Measurements from ENCODE around the gene RAB40C.
A peak's percentile ranks its signal among the peaks of the same experiment; 100 is the strongest.

RAB40C gene

GRCh38 chr16:559411-560203 lies 30.3 kb upstream of the RAB40C start:
- no peak for DNase-seq

DNA sequence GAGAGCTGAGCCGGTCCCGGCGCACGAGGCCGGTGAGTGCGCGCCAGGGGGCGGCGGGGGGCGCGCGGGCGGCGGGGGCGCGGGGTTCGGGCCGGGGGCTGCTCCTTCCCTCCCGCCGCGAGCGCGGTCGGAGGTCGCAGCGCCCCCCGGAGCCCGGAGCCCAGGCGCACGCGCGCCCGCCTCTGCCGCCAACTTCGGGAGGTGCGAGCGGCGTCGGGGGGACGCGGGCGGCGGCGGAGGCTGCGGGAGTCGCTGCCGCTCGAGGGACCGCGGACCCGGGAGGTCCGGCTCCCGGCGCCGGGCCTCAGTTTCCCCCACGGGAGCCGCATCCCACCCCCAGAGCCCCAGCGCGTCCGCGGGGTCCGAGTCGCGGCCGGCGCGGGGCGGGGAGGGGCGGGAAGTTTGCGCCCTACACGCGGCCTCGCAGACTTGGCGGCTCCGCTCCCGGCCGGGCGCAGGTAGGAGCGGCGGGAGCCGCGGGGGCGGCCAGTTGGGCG lies 29.6 kb upstream of the RAB40C start, which contains the start of gene PRR35:
Gene PRR35, plus strand, starts transcription at position 191 of the 497 bp plus-strand sequence. CDS start 2,901 bp downstream, outside the sequence.
- no peak for DNase-seq

- DNase-seq, result no peak
Observed at GRCh38 chr16:560701-561412, 29.0 kb upstream of the RAB40C start.

DNA sequence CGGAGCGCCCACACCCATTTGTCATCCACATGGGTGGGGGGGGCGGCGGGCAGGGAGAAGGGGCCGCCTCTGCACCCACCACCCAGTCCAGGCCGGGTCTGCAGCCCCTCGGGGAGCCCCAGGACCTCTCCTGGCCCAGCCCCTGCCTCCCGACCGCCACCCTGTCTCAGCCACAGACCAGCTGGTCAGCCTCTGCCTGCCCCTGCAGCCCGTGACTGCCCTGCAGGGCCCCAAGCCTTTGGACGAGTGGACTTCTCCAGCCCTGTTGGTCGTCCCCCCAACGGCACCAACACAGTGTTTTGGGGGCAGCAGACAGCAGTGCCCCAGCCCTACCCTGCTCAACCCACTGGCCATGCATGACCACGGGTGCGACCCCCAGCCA lies 28.5 kb upstream of the RAB40C start:
- no peak for DNase-seq

DNA sequence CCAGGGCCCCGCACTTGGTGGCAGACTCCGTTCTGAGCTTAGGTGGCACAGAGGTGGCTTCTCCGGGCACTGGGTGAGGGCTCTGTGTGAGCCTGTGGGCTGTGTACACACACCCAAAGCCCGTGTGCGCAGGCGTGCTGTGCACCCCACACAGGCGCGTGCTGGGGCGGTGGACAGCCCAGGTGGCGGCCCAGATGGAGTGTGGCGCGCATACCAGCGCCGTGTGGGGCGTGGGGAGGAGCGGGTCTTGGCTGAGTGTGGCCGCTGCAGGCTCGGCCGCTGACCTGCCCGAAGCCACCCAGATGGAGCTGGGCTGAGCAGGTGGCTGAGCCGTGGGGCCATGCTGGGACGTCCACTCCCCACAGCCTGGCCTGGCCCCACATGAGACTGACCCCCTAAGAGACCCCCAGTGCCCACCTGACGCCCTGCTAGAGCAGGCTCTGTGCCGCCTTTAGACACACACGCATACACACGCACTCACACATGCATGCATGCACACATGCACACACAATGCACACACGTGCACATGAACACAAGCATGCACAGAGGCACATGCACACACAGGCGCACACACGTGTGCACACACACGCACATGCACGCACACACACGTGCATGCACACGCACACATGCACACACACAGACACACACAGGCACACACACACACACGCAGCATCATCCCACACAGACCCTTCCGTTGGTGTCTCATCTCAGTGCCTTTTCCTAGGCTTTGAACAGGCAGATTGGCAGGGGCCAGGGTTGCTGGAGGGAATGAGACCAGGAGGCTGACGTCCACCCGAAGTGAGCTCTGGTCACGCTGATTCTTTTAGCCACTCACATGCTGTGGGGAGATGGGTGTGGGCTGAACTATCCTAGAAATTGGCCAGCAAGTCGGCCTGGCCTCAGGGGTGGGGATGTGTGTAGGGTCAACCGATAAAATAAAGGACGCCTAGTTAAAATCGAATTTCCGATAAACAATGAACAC lies 27.6 kb upstream of the RAB40C start:
- no peak for DNase-seq

DNA sequence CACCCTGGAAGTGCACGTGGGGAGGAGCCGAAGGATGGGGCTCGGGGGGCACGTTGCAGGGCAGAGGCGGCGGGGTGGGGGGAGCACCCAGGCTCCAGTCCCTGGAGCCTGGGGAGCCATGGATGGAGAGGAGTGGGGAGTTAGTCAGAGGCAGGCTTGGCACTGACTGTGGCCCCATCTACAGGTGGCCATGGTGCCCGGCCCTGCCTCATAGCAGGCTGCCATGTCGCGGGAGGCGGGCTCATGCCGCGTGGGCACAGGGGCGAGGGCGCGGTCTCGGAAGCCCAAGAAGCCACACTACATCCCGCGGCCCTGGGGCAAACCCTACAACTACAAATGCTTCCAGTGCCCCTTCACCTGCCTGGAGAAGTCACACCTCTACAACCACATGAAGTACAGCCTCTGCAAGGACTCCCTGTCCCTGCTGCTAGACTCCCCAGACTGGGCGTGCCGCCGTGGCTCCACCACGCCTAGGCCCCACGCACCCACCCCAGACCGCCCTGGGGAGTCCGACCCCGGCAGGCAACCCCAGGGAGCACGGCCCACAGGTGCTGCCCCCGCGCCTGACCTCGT lies 26.7 kb upstream of the RAB40C start:
- no peak for DNase-seq

DNA sequence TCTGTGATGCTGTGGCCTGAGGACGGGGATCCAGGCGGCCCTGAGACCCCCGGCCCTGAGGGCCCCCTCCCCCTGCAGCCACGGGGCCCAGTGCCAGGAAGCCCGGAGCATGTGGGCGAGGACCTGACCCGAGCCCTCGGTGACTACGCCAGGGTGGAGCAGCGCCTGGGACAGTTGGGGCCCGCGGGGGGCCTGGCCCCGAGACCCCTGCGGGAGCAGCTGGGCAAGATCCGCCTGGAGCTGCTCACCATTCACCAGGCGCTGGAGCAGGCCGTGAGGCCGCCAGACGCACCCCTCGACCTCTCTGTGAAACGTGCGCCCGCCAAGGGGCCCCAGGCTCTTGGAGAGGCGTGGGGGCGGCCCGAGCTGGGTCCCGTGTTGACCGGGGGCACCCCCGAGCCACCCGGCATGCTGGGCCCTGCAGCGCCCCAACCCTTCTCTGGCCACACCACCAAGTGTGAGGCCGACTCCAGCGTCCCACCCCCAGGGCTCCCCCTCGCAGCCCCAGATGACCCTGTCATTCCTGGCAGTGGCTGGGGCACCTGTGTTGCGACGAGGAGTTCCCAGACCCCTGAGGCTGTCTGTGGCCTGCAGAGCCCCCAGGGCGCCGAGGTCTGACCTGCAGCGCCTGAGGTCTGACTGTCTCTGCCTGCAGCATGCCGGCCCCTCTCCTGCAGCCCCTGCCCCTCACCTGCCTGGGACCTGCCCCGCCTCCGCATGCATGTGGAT lies 25.0 kb upstream of the RAB40C start:
- no peak for DNase-seq

DNA sequence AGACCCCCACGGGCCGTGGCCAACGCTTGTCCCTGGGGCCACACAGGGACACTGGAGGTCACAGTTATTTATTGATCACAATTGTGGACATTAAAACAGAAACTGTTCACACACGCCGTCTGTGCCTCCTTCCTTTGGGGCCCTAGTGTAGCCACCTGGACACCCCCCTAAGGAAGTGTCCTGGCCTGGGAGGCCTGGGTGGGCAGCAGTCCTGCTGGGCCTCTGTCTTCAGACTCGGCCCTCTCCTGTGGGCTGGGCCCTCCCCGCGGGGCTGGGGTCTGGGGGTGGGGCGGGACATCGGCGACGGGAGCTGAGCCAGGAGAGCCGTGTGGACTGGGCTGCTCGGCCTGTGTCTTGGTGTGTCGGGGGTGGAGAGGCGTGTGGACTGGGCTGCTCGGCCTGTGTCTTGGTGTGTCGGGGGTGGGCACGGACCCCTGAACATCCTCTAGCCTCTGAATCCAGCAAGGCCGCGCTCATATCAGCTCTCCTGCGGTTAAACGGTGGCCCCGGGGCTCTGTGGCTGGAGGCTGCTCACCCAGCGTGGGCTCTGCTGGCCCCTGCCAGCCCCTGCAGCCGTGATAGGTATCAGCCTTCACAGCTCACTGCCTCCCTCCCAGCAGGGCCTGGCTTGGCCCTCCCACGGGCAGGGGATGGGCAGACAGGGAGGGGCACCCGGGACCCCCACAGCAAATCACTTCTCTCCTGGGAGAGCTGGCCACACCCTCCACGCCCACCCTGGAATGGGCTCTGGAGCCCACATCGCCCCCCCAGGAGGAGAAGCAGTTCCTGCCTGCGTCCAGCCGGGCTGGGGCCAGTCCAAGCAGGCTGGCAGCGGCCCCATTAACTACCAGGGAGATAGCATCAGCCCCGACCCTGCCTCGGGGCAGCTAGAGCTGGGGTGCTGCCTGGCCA lies 24.2 kb upstream of the RAB40C start:
- DNase-seq, result no peak

GRCh38 chr16:566475-567372 lies 23.1 kb upstream of the RAB40C start, which contains the start of gene NHLRC4:
NHLRC4 (plus strand) TSS chr16:567005; CDS start chr16:568048, 1,043 bp downstream.
- no peak for DNase-seq

- no peak for DNase-seq
Observed at GRCh38 chr16:567373-568256, 22.3 kb upstream of the RAB40C start.

DNA sequence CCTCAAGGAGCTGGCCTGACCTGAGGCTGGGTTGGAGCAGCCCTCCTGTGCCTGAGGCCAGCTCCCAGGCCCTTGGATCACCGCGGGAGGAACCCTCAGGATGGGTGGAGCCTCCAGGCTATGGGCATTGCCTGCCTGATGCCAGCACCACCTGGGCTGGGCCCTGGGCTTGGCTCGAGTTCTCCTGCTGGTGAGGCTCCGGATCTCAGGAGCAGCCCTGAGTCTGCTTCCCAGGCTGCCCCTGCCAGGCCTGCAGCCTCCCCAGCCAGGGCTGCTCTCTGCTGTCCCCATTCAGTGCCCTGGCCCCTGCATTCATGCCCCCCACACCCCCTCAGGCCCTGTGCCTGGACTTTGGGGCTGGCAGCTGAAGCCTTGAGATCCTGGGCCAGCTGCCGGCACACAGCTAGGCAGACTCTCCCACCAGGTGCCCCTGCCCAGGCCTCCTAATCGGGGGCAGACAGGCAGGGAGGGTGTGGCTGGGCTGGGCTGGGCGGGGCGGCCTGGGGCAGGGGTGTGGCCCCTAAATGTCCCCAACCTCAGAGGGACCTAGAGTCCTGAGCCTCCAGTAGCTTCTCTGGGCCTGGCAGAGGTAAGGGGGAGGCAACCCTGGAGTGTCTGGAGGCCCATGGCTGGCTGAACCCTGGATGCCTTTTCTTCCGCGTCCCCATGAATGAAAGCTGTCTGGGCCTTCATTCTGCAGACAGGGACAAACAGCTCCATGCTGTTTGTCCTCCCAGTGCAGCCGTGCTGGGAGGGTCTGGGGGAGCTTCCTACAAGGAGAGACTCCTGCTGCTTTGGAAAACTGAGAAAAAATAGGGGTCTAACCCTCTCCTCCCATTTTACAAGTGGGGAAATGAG lies 21.2 kb upstream of the RAB40C start:
- no peak for DNase-seq

DNA sequence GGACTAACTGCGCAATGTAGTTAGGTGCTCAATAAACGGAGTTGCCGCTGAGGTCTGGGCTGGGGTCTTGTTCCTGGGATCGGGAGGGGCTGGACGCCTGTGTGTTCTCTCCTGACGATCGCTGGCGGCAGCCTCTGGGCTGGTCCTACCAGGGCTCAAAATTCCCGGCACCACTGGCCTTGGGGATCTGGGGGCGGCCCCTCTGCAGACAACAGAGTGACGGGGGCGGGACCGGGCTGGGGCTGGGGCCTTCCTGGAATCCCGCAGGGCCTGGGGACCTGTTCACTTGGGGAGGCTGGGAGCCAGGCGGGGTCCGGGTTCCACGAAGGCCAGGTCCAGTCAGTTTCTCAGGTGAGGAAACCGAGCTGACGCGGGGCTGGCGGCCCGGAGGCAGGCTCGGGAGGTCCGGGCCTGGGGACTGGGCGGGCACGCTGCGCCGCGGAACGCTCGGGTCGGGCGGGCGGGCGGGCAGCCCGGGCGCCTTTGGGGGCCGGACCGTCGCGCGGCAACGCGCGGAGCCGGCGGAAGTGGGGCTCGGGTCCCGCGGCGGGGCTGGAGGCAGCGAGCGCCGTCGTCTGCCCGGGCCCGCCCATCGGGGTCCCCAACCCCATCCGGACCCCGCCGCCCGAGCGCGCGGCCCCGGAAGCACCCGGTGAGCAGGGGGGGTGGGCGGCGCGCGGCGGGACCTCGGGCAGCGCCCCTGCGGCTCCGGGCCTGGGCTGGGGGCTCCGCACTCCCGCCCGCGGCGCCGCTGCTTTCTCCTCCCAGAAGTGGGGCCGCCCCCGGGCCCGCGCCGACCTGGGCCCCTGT lies 20.2 kb upstream of the RAB40C start, which contains the start of gene PIGQ:
Gene PIGQ, plus strand, starts transcription at position 524 of the 810 bp plus-strand sequence. CDS start 4,107 bp downstream, outside the sequence.
- DNase-seq, result peak; percentile 37

DNA sequence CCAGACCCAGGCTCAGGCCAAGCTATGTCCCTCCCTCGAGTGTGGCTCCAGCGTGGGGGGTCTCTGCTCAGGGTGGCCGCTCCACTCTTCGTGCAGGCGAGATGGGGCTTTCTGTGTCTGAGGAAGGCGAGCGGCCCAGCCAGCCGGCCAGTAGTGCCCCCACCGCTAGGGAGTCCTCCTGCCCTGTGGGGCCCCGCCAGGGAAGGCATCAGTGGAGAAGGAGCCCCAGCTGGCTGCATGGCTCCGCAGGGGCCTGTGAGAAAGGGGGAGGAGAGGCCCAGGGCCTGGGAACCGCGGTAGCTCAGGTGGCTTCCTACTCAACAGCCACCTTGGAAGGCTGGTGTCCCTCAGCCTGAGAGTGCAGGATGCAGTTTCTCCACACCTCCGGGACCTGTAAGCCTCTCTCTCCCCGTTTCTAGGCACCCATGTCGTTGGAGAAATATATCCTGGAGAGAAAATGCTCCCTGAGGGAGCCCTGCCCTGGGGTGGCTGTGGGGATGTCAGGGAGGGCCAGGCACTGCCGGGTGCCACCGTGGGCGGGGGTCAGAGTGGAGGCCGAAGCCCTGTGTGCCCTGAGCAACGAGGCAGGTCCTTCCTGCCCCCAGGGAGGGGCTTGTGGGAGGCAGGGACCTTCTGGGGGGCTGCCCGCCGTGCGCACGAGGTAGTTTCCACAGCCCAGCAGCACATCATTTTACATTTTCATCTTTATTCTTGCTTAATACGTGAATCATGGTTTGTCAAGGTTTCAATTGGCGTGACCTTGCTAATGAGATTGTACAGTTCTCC lies 16.8 kb upstream of the RAB40C start:
- DNase-seq, result no peak

DNA sequence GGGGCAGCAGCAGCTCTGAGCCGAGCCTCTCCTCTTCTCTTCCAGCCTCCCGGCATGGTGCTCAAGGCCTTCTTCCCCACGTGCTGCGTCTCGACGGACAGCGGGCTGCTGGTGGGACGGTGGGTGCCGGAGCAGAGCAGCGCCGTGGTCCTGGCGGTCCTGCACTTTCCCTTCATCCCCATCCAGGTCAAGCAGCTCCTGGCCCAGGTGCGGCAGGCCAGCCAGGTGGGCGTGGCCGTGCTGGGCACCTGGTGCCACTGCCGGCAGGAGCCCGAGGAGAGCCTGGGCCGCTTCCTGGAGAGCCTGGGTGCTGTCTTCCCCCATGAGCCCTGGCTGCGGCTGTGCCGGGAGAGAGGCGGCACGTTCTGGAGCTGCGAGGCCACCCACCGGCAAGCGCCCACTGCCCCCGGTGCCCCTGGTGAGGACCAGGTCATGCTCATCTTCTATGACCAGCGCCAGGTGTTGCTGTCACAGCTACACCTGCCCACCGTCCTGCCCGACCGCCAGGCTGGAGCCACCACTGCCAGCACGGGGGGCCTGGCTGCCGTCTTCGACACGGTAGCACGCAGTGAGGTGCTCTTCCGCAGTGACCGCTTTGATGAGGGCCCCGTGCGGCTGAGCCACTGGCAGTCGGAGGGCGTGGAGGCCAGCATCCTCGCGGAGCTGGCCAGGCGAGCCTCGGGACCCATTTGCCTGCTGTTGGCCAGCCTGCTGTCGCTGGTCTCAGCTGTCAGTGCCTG lies 15.7 kb upstream of the RAB40C start:
- DNase-seq, result no peak
